Measurements from ENCODE around the gene DDX1.

DNA sequence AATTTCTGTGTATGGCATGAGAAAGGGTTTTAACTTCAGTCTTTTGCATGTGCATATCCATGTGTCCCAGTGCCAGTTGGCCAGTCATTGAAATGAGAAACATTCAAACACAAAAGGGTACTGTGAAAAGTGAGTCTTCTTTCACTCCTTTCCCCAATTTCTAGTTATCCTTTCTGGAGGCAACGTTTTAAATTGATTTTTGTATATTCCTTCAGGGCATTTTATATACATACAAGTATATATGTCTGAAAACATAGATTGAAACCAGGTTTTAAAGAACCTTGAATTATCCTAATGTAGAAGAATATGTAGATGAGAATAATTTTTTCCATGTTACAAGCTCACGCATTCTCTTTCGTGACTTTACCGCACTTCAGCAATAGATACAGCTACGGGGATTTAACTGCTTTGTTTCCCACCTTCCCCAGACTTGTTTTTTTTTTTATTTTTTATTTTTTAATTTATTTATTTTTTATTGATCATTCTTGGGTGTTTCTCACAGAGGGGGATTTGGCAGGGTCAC is 18.8 kb downstream of the DDX1 start:
- TF ChIP-seq TSC22D4 (tag; IDR thresholded peaks at IDR 0.05) (no peak), TAF1 (IDR thresholded peaks at IDR 0.05; ENCODE audit: control insufficient read depth, extremely low read depth, insufficient read depth, low read length, severe bottlenecking) (no peak)

Measured in K562 (cell line).